H1 (cell line): ENCODE results near the gene FHIP1B.

Source experiments
- EZH2 ChIP-seq: fragments of 200-600 bp; sonication (generic); IDR thresholded peaks from 2 replicates; pipeline ENCODE4 v1.7.1; 2012; ENCODE audit warnings: low read depth, mild to moderate bottlenecking, moderate library complexity, low read length, inconsistent platforms; ENCODE audit not compliant: severe bottlenecking
- RAD21 ChIP-seq, 2 experiments: IDR thresholded peaks in 1 of 2; conservative IDR thresholded peaks in 1 of 2; 2 replicates each; pipeline ENCODE4 v1.6.1; 2011; ENCODE audit warnings: low read depth in 2 of 2, low read length in 2 of 2, improper control_type of control experiment in 1 of 2, inconsistent platforms in 1 of 2, mild to moderate bottlenecking in 1 of 2, moderate library complexity in 1 of 2

DNA sequence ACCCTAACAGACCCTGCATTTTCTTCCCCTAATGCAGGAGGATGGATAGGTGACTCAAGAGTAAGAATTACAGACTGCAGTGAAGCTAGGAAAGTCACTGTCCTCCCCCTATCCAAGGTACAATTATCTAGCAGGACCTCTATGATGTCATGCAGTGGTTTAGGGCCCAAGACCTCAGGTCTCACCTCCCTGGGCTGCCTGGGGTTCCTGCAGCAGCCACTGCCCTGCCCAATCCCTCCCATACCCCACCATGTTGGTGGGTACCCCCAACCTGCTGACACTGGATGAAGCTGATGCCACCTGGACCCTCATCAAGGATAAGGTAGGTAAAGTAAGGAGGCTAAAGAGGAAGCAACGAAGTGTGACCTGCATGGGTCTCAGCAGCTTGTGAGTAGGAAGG is 29.1 kb downstream of the FHIP1B start, which contains the start of gene C11orf42:
- TF ChIP-seq EZH2 (no peak), RAD21 (IDR thresholded peaks at IDR 0.05 in 1 of 2, conservative IDR thresholded peaks at IDR 0.05 in 1 of 2; ENCODE audit: low read depth in 2 of 2, low read length in 2 of 2) (no peak)
